ENCODE measurements around the gene CCDC170.
"Not testable (repeated sequence)": the region's sequence is repeated elsewhere in the genome, so short reads cannot be mapped to it uniquely, and the experiment has no call there.

The CCDC170 gene

GRCh38 chr6:151493804-151494234, at the start of gene CCDC170:
CCDC170 (plus strand) TSS chr6:151494017; CDS start chr6:151494129, 112 bp downstream.
- DNase-seq = peak; percentile 29 to 34

- DNase-seq = no peak
These were observed 48.3 kb upstream of the CCDC170 start for GRCh38 chr6:151445482-151445881.

- no peak for DNase-seq
These were observed 46.6 kb upstream of the CCDC170 start for GRCh38 chr6:151447237-151447636.

GRCh38 chr6:151448623-151449022, 45.2 kb upstream of the CCDC170 start:
- no peak for DNase-seq

DNA sequence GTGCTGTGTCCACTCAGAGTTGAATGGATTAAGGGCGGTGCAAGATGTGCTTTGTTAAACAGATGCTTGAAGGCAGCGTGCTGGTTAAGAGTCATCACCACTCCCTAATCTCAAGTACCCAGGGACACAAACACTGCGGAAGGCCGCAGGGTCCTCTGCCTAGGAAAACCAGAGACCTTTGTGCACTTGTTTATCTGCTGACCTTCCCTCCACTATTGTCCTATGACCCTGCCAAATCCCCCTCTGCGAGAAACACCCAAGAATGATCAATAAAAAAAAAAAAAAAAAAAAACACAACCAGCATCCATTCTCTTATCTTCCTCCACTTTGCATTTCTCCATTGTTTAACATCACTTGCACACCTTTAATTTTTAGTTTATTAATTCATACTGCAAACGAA, 42.9 kb upstream of the CCDC170 start:
- DNase-seq = not testable (repeated sequence)

DNA sequence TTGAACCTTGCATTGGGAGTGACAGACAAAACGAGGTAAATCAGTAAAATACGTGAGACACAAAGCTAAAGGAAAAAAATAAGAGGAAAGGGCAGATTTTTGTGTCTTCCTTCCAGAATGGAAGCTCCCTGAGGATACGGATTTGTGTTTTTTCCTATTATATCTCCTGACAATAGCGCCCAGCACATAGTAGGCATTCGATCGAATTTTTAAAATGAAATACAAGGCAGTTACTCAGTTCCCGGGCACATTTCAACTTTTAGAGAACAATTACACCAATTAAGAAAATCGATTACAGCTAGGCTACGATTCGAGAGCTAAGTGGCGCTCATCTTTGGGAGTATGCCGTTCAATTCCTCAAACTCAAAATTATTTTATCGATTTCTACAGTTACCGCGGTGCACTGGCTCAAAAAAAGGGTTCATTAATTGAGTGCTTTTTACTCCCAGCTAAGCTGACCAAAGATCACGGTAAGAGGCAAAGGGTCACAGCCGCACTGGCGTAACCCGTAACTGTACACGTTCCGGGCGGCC, 42.3 kb upstream of the CCDC170 start:
- no peak for DNase-seq

GRCh38 chr6:151451950-151452749, 41.7 kb upstream of the CCDC170 start, which contains the start of gene RMND1:
RMND1 (minus strand) TSS chr6:151452126; CDS start chr6:151445811, 6,315 bp downstream.
- DNase-seq = peak; percentile 100

DNA sequence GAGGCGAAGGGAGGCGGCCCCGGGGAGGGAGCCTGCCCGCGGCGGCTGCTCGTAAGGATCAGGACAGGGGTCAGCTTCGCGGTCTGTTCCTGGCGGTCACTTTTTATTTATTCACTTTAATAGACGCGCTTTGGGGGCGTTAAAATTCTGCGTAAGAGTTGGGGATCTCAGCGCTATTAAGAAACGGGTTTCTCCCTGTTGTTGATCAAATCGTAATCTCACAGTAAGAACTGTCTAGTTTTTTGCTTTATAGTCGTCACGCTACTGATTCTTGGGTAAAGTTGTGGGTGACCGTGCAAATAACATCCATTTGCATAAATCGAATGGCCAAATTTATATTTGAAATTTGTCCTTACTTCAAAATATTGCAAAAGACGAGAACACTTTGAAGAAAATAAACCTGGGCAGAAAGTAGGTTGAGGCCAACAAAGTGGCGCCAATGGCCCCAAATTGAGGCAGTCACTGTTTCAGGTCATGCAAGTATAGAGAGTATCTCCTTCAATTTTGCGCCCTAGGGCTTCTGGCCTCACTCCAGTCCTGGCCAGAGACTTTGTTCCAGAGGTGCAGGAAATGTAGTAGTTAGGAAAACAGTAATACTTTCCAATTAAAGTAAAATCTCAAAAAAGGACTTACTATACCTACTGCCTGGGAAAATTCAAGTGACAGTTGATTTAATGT, 40.9 kb upstream of the CCDC170 start:
- peak in 1 of 2 experiments; percentile 52 for DNase-seq

DNA sequence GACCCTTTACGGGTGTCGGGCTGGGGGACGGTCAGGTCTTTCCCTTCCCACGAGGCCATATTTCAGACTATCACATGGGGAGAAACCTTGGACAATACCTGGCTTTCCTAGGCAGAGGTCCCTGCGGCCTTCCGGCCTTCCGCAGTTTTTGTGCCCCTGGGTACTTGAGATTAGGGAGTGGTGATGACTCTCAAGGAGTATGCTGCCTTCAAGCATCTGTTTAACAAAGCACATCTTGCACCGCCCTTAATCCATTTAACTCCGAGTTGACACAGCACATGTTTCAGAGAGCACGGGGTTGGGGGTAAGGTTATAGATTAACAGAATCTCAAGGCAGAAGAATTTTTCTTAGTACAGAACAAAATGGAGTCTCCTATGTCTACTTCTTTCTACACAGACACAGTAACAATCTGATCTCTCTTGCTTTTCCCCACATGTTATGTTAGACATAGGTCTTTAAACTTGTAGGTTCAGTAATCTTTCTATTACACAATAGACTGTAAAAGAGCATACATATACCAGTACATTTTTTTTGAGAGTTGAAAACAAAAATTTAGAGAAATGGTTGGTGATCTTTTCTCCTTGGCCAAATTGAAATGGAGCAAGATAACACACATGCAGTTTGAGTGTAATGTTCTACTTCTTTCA, 37.9 kb upstream of the CCDC170 start:
- DNase-seq = not testable (repeated sequence)

- DNase-seq = no peak
These were observed 32.1 kb upstream of the CCDC170 start for GRCh38 chr6:151461673-151462072.

- no peak for DNase-seq
These were observed 29.1 kb upstream of the CCDC170 start for GRCh38 chr6:151464702-151465101.

GRCh38 chr6:151475653-151476523, 17.9 kb upstream of the CCDC170 start:
- DNase-seq = peak; percentile 53 to 67

DNA sequence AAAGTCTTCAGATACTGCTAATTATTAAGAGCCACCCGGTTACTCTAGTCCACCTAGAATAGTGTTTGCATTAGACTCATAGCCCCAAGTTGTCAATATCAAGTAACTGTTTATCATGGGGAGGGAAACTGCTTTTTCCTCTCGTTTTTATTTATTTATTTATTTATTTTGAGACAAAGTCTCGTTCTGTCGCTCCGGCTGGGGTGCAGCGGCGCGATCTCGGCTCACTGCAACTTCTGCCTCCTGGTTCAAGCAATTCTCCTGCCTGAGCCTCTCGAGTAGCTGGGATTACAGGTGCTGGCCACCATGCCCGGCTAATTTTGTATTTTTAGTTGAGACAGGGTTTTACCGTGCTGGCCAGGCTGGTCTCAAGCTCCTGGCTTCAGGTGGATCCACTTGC, 16.1 kb upstream of the CCDC170 start:
- no peak for DNase-seq

DNA sequence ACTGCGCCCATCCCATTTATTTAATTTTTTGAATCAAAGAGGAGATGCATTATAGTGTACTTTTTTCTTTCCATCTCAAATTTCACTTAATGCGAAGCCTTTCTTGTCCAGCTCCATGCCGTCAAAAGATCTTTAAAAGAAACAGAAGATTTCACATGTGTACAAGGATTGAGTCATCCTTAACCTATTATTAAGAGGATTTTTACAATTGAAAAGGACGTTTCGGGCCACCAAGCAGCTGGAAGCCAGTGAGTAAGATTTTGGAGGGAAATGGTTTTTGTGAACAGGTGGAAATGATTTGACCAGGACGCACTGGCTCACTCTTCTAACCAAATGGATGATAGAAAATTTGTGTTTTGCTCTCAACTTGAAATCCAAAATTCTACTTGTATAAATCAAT, 15.1 kb upstream of the CCDC170 start:
- no peak for DNase-seq

- peak; percentile 68 to 76 for DNase-seq
These were observed 12.0 kb upstream of the CCDC170 start for GRCh38 chr6:151481786-151482185.

- DNase-seq = peak; percentile 59 to 69
These were observed 11.5 kb upstream of the CCDC170 start for GRCh38 chr6:151482290-151482689.

GRCh38 chr6:151483994-151484393, 9.8 kb upstream of the CCDC170 start:
- DNase-seq = no peak

DNA sequence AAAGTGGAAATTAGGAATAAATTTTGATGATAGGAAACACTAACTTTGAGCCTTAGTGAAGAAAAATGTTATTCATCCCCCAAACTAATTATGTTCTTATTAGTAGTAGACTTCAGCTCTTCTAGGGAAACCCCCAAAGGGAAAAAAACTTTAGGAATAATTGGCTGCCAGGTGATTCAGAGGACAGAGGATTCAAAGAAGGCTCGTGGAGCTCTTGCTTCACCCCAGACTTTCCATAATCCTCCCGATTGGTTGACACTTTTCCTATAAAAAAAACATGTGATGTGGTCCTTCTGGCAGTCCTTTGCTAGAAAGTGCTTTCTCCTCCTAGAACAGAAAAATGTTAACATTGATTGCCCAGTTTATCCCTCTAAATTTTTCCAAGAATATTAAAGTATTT, 5.6 kb upstream of the CCDC170 start:
- DNase-seq = no peak

DNA sequence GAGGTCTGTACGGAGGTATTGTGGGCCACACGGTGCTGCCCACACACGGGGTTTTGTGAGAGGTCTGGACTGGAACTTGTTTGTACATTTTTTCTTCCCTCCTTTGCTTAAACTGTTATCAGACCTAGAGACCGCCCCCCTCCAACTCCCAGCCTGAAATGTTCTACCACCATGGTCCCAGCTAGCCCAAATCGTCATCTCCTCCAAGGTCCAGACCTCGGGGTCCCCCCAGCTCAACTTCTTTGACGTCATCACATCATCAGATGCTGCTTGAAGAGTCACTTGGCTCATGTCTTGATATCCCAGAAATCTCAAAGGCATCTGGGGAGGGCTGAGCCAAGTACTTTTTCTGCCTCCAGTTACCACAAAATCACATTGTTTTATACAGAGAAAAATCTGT, 2.8 kb upstream of the CCDC170 start:
- DNase-seq = no peak

DNA sequence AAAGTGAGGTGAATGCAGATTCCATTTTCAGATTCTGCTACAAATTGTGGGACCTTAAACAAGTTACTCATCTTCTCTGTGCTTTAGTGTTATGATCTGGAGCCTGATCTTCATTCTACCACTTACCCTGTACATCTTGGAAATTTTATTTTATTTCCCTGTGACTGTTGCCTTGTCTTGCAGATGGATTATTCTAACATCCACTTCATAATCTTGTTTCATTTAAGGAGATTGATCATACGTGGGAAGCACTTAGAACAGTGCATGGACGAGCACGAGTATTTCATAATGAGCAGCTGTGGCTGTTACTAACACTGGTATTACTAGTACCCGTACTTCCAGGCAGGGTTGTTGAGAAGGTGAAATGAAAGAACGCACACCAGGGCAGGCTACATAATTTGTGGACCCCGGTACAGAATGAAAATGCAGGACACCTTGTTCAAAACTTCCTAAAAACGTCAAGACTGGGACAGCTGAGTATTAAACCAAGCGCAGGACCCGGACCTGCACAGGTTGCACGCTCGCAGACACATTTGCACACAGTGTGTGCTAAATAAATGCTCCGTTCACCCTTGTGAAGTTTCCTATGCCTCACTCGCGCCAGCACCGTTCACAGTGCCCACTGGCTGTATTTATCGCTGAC, 535 bp upstream of the CCDC170 start:
- peak; percentile 34 to 48 for DNase-seq

DNA sequence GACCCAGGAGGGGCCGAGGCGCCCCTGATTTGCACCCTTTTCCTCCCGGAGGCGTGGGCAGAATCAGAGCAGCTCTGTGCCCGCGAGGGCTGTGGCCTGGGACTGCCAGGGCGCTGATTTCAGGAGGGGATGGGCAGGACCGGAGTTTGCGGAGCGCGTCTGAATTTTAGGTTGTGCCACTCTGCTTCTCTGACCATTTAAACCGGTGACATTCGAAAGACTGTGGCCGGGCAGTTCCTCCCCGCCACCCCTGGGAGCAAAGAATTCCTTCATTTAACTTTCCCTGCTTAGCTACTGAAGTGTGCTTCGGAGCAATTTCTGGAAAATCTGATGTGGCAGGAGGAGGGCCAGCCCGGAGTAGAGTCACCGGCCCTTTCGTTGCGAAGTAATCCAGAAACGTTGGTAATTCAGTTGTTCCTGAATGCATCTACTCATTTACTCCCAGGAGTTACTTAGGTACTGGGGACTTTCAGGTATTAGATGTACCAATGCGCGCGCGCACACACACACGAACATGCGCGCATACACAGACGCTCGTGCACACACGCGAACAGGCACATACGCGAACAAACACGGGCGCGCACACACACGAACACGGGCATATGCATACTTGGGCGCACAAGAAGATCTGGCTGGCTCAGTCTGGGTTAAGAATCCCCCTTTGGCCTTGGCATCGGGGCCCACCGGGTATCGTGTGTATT, 568 bp downstream of the CCDC170 start:
- DNase-seq = no peak

All from AML-193 (cell line).